ENCODE measurements around the gene RALGAPA2.
A peak's percentile ranks its signal among the peaks of the same experiment; 100 is the strongest.

The RALGAPA2 gene

GRCh38 chr20:20407891-20408805, 304.3 kb downstream of the RALGAPA2 start:
- peak; percentile 82 for TF ChIP-seq CTCF (IDR thresholded peaks at IDR 0.05)

- TF ChIP-seq CTCF (IDR thresholded peaks at IDR 0.05) = no peak
Measured at GRCh38 chr20:20406306-20406705, 306.1 kb downstream of the RALGAPA2 start.

GRCh38 chr20:20405623-20406022, 306.8 kb downstream of the RALGAPA2 start:
- no peak for TF ChIP-seq CTCF (IDR thresholded peaks at IDR 0.05)

- no peak for TF ChIP-seq CTCF (IDR thresholded peaks at IDR 0.05)
Measured at GRCh38 chr20:20404633-20405032, 307.8 kb downstream of the RALGAPA2 start.

GRCh38 chr20:20401991-20402390, 310.5 kb downstream of the RALGAPA2 start:
- no peak for TF ChIP-seq CTCF (IDR thresholded peaks at IDR 0.05)

GRCh38 chr20:20399531-20400500, 312.6 kb downstream of the RALGAPA2 start:
- TF ChIP-seq CTCF (IDR thresholded peaks at IDR 0.05) = no peak

GRCh38 chr20:20398123-20398522, 314.3 kb downstream of the RALGAPA2 start:
- TF ChIP-seq CTCF (IDR thresholded peaks at IDR 0.05) = no peak

Data from LNCAP (cell line).